GM18511 (cell line): ENCODE results near the gene BACE1-AS.
"Not testable (repeated sequence)": the region's sequence is repeated elsewhere in the genome, so short reads cannot be mapped to it uniquely, and the experiment has no call there.

Source experiments
- ATAC-seq: cut with Tn5 transposase; IDR thresholded peaks from one replicate; pipeline ENCODE4 v1.9.1; 2021; ENCODE audit warnings: mild to moderate bottlenecking, moderate library complexity; ENCODE audit not compliant: unreplicated experiment

Gene BACE1-AS

GRCh38 chr11:117290809-117291396 lies at the start of gene BACE1-AS:
Gene BACE1-AS, plus strand, starts transcription at chr11:117291346.
- no peak for ATAC-seq

GRCh38 chr11:117248341-117248740 lies 42.8 kb upstream of the BACE1-AS start:
- ATAC-seq = no peak

GRCh38 chr11:117249571-117249970 lies 41.6 kb upstream of the BACE1-AS start:
- no peak for ATAC-seq

- ATAC-seq = no peak
These were observed 39.6 kb upstream of the BACE1-AS start for GRCh38 chr11:117251506-117251905.

GRCh38 chr11:117255966-117256365 lies 35.2 kb upstream of the BACE1-AS start:
- no peak for ATAC-seq

GRCh38 chr11:117256573-117256972 lies 34.6 kb upstream of the BACE1-AS start:
- ATAC-seq = no peak

GRCh38 chr11:117258576-117258975 lies 32.6 kb upstream of the BACE1-AS start:
- ATAC-seq = no peak

GRCh38 chr11:117259417-117259816 lies 31.7 kb upstream of the BACE1-AS start:
- no peak for ATAC-seq

GRCh38 chr11:117264624-117265323 lies 26.4 kb upstream of the BACE1-AS start:
- not testable (repeated sequence) for ATAC-seq

GRCh38 chr11:117265745-117266144 lies 25.4 kb upstream of the BACE1-AS start:
- no peak for ATAC-seq

GRCh38 chr11:117269856-117270255 lies 21.3 kb upstream of the BACE1-AS start:
- no peak for ATAC-seq

GRCh38 chr11:117271208-117271607 lies 19.9 kb upstream of the BACE1-AS start:
- ATAC-seq = no peak

- not testable (repeated sequence) for ATAC-seq
These were observed 19.0 kb upstream of the BACE1-AS start for GRCh38 chr11:117272175-117272574.

- ATAC-seq = no peak
These were observed 17.4 kb upstream of the BACE1-AS start for GRCh38 chr11:117273550-117274289.

GRCh38 chr11:117278347-117278746 lies 12.8 kb upstream of the BACE1-AS start:
- ATAC-seq = no peak

GRCh38 chr11:117279711-117280376 lies 11.3 kb upstream of the BACE1-AS start:
- ATAC-seq = no peak

GRCh38 chr11:117281159-117281558 lies 10.0 kb upstream of the BACE1-AS start:
- ATAC-seq = no peak

- no peak for ATAC-seq
These were observed 9.3 kb upstream of the BACE1-AS start for GRCh38 chr11:117281869-117282268.

GRCh38 chr11:117282956-117283355 lies 8.2 kb upstream of the BACE1-AS start:
- ATAC-seq = no peak

- ATAC-seq = no peak
These were observed 7.1 kb upstream of the BACE1-AS start for GRCh38 chr11:117284053-117284452.

GRCh38 chr11:117286588-117286987 lies 4.6 kb upstream of the BACE1-AS start:
- ATAC-seq = no peak
